Liver (tissue), 3 donors: ENCODE data around the gene CBL.

Source experiments
- CTCF ChIP-seq: fragments of 150-350 bp; IDR thresholded peaks from 2 replicates; pipeline ENCODE4 v1.5.1; 2017; ENCODE audit warnings: improper control_type of control experiment, low read depth, low read length; ENCODE audit not compliant: missing input control
- TAF1 ChIP-seq: conservative IDR thresholded peaks from 2 replicates; pipeline ENCODE4 v1.6.1; 2016; ENCODE audit warnings: antibody characterized with exemption, mild to moderate bottlenecking
- donor health status: healthy.
- donor health status: healthy.

- TF ChIP-seq TAF1, result no peak
- TF ChIP-seq CTCF, result no peak
These were observed 124.1 kb downstream of the CBL start for GRCh38 chr11:119330237-119330636.
